CD4-positive, alpha-beta T cell treated with Interleukin-1 beta for 1 hour (primary cell): ENCODE results near the gene LMCD1.
A peak's percentile ranks its signal among the peaks of the same experiment; 100 is the strongest.

Experiments
- DNase-seq, 2 donors: peaks; one replicate each; pipeline ENCODE4 v3.0.0-alpha.2; 2020 to 2022

The LMCD1 gene

GRCh38 chr3:8506571-8507061, 5.0 kb downstream of the LMCD1 start:
- DNase-seq, result no peak

- DNase-seq, result no peak
These were observed 5.9 kb downstream of the LMCD1 start for GRCh38 chr3:8507496-8507895.

GRCh38 chr3:8509961-8510360, 8.3 kb downstream of the LMCD1 start:
- no peak for DNase-seq

- no peak for DNase-seq
These were observed 10.6 kb downstream of the LMCD1 start for GRCh38 chr3:8512234-8512633.

- no peak for DNase-seq
These were observed 14.5 kb downstream of the LMCD1 start for GRCh38 chr3:8516047-8516661.

- DNase-seq, result no peak
These were observed 15.2 kb downstream of the LMCD1 start for GRCh38 chr3:8516783-8517182.

- no peak for DNase-seq
These were observed 15.9 kb downstream of the LMCD1 start for GRCh38 chr3:8517487-8517886.

- DNase-seq, result no peak
These were observed 16.5 kb downstream of the LMCD1 start for GRCh38 chr3:8518138-8518537.

GRCh38 chr3:8519156-8519555, 17.5 kb downstream of the LMCD1 start:
- DNase-seq, result no peak

GRCh38 chr3:8519774-8520448, 18.3 kb downstream of the LMCD1 start:
- DNase-seq, result no peak

GRCh38 chr3:8520816-8521403, 19.3 kb downstream of the LMCD1 start:
- no peak for DNase-seq

- no peak for DNase-seq
These were observed 21.4 kb downstream of the LMCD1 start for GRCh38 chr3:8523041-8523440.

- DNase-seq, result no peak
These were observed 22.6 kb downstream of the LMCD1 start for GRCh38 chr3:8524249-8524648.

- DNase-seq, result no peak
These were observed 23.2 kb downstream of the LMCD1 start for GRCh38 chr3:8524656-8525399.

GRCh38 chr3:8525893-8526292, 24.3 kb downstream of the LMCD1 start:
- DNase-seq, result no peak

- no peak for DNase-seq
These were observed 27.6 kb downstream of the LMCD1 start for GRCh38 chr3:8529181-8529637.

- peak in 1 of 2 donors; percentile 17 for DNase-seq
These were observed 28.3 kb downstream of the LMCD1 start for GRCh38 chr3:8529738-8530525.

- no peak for DNase-seq
These were observed 29.0 kb downstream of the LMCD1 start for GRCh38 chr3:8530581-8530980.

- DNase-seq, result no peak
These were observed 30.7 kb downstream of the LMCD1 start for GRCh38 chr3:8532251-8532871.

- DNase-seq, result no peak
These were observed 34.8 kb downstream of the LMCD1 start for GRCh38 chr3:8536096-8537056.

GRCh38 chr3:8537440-8537839, 35.8 kb downstream of the LMCD1 start:
- no peak for DNase-seq
